NCI-H146 treated with DMSO at 0.1 percent for 48 hours (cell line): ENCODE data around the gene DGCR2.
"Not testable (repeated sequence)": the region's sequence is repeated elsewhere in the genome, so short reads cannot be mapped to it uniquely, and the experiment has no call there.

Experiments
- DNase-seq: peaks from one replicate; lab custom pipeline; 2025; ENCODE audit not compliant: unreplicated experiment; lab: John Stamatoyannopoulos, UW

The DGCR2 gene

GRCh38 chr22:19043121-19044085 lies 78.8 kb downstream of the DGCR2 start:
- DNase-seq = no peak

DNA sequence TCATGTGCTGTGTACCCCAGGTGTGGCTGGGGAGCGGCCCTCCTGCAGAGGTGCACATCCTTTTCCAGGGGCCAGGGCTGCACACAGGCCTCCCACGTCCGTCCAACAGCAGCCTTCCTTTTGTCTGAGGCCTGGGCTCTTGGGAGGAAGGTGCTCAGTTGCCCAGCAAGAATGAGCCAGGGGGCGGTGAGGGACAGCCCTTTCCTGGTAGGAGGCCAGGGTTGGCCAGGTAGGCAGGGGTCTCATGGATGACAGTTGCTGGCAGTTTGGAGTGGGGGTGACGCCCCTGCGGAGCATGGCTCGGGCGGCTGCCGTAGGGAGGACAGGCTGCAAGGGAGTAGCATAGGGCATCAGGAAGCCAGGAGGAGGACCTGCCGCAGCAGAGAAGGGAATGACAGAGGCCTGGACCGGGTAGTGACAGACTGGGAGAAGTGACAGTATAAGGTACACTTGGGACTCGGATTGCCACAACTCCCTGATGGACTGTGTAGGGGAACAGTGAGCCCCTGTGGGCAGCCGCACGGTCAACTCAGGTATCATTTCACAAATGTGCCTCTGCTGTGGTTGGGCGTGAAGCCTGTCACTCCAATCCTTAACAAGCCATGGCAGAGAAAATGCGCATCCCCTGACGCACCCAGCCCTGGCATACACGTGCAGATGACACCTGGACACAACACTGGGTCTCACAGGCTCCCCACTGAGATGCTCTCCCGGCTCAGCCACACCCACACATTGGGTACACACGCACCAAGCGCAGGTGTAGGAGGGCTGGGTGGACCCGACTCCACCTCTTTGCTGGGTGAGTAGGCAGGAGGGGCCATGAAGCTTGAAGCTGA lies 79.7 kb downstream of the DGCR2 start:
- no peak for DNase-seq

GRCh38 chr22:19041704-19042074 lies 80.5 kb downstream of the DGCR2 start:
- no peak for DNase-seq

DNA sequence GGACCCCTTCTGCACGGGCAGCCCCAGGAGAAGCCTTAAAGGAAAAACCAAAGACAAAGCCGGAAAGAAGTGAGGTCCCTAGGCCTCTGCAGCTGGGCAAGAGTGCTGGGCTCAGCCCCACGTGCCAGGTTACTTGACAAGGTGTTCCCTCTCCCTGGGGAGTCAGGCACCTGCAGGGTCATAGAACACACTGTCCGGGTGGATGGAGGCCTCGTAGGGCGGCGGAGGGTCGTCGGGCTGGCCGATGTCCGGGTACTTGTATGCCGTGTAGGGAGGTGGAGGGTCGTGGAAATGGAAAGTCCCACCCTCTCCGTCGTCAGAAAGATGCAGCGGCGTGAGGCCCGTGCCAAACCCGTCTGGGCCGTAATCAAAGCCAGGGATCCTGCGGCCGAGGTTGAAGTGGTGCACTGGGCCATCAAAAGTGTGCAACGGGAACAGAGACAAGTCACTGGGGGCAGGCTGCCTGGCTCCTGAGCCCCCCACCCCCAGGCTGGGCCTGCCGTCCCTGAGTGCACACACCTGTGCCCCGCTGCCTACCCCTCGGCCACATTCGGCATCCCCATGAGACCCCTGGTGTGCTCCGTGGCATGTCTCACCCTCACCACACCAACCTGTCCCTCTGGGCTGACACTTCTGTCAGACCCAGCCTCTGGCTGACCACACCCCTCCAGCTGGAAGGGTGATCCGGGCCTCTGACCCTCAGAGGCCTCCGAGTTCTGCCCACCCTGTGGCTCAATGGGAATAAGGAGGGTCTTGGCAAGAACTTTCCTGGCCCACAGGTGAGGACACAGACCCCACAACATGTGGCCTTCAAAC lies 81.1 kb downstream of the DGCR2 start:
- no peak for DNase-seq

GRCh38 chr22:19040391-19040861 lies 81.8 kb downstream of the DGCR2 start:
- no peak for DNase-seq

- no peak for DNase-seq
Measured at GRCh38 chr22:19039796-19040280, 82.4 kb downstream of the DGCR2 start.

- DNase-seq = no peak
Measured at GRCh38 chr22:19039448-19039780, 82.8 kb downstream of the DGCR2 start.

- DNase-seq = no peak
Measured at GRCh38 chr22:19038728-19039447, 83.3 kb downstream of the DGCR2 start.

- no peak for DNase-seq
Measured at GRCh38 chr22:19038164-19038546, 84.1 kb downstream of the DGCR2 start.

GRCh38 chr22:19037282-19038163 lies 84.7 kb downstream of the DGCR2 start:
- no peak for DNase-seq

GRCh38 chr22:19036523-19037273 lies 85.5 kb downstream of the DGCR2 start:
- no peak for DNase-seq

- DNase-seq = no peak
Measured at GRCh38 chr22:19036229-19036522, 86.0 kb downstream of the DGCR2 start.

- no peak for DNase-seq
Measured at GRCh38 chr22:19035474-19036228, 86.6 kb downstream of the DGCR2 start.

DNA sequence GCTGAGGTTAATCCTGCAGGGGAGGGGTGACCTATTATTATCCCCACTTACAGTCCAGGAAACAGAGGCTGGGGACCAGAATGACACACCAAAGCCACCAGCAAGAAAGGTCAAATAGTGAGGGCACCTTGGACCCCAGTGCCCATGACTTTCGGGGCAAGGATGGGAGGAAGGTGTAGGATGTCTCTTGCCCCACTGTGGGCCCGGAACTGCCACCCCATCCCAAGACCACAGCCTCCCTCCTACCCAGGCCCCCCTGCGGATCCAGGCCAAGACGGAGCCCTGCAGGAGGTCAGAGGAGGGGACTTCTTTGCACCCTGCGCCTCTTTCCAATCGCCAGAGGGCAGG lies 87.1 kb downstream of the DGCR2 start:
- not testable (repeated sequence) for DNase-seq

GRCh38 chr22:19034724-19035120 lies 87.5 kb downstream of the DGCR2 start:
- DNase-seq = not testable (repeated sequence)

GRCh38 chr22:19034031-19034723 lies 88.0 kb downstream of the DGCR2 start:
- DNase-seq = not testable (repeated sequence)

DNA sequence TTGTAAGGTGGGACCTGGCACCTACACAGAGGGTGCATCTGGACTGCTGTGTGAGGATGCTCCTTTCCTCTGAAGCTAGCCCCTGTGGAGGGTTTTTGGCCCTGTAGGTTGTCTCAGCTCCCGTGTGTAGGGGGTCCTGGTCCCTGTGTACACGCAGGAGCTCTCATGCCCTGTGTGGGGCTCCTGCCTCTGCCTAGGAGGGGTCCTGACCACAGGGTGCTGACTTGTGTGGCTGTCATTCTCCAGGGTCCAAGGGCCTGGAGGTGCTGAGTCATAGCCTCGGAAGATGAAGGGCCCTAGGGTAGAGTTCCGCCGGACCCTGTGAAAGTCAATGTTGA lies 88.7 kb downstream of the DGCR2 start:
- not testable (repeated sequence) for DNase-seq
